GM12878 (cell line): Measurements from ENCODE around the gene DIAPH3. TPM values are rescaled to one million over a fixed set of nuclear protein-coding genes. Genes with fewer than 3 reads are reported as not detected.
A peak's percentile ranks its signal among the peaks of the same experiment; 100 is the strongest.

Source experiments
- ATAC-seq: fragments of 200-7000 bp; cut with Tn5 transposase; 3 replicates; pipeline ENCODE4 v1.9.1; 2020; ENCODE audit warnings: mild to moderate bottlenecking, moderate library complexity
- BruUV-seq: library from RNA; stranded (reverse); fragments of 400-500 nt; replicated peaks from 2 replicates; lab custom pipeline; 2021; lab: Mats Ljungman, UMichigan
- CTCF ChIA-PET: fragments of 300-600 bp; sonication (Branson Sonifier 250); formaldehyde crosslinking; extraction: SDS; loops from one replicate; lab custom pipeline; 2021; ENCODE audit warnings: inconsistent platforms; lab: Yijun Ruan, JAX
- POLR2A ChIA-PET: fragments of 350-600 bp; formaldehyde crosslinking; extraction: SDS; loops from one replicate; lab custom pipeline; 2021; ENCODE audit warnings: inconsistent platforms; lab: Charles Lee
- RAD21 ChIA-PET: fragments of 300-600 bp; sonication (Branson Sonifier 250); formaldehyde crosslinking; loops from one replicate; lab custom pipeline; 2023; ENCODE audit warnings: antibody characterized with exemption; ENCODE audit not compliant: unreplicated experiment; lab: Charles Lee
- SMC1A ChIA-PET: fragments of 300-600 bp; sonication (Branson Sonifier 250); formaldehyde crosslinking; loops from one replicate; lab custom pipeline; 2023; ENCODE audit not compliant: unreplicated experiment, uncharacterized antibody; lab: Charles Lee
- DNase-seq: peaks from one replicate; pipeline ENCODE4 v3.0.0-alpha.2; 2011; ENCODE audit warnings: low read depth, low spot score
- FAIRE-seq: peaks from 3 replicates; lab custom pipeline; 2011; peaks lifted over from hg19 to GRCh38; lab: Jason Lieb, UNC
- H2AFZ ChIP-seq: 2 replicates; pipeline ENCODE4 v1.6.0; 2011; ENCODE audit warnings: low read depth, low read length, control low read depth; ENCODE audit not compliant: control insufficient read depth
- H3K27ac ChIP-seq: 2 replicates; pipeline ENCODE4 v1.5.1; 2011; ENCODE audit warnings: control low read depth; ENCODE audit not compliant: control insufficient read depth, insufficient read depth
- H3K27me3 ChIP-seq, 2 experiments: replicated peaks in 1 of 2; 2 replicates each; pipeline versions ENCODE4 v1.6.0 to v1.6.1; 2011; ENCODE audit warnings: low read length in 1 of 2; ENCODE audit not compliant: control insufficient read depth in 2 of 2, insufficient read depth in 2 of 2
- H3K36me3 ChIP-seq, 2 experiments: 2 replicates each; pipeline ENCODE4 v1.5.1; 2011; ENCODE audit warnings: low read length in 1 of 2; ENCODE audit not compliant: control insufficient read depth in 2 of 2, insufficient read depth in 2 of 2
- H3K4me1 ChIP-seq: 2 replicates; pipeline ENCODE4 v1.6.1; 2011; ENCODE audit warnings: mild to moderate bottlenecking, low read length, moderate library complexity, mixed read lengths; ENCODE audit not compliant: control insufficient read depth, insufficient read depth
- H3K4me2 ChIP-seq: 2 replicates; pipeline ENCODE4 v1.6.0; 2011; ENCODE audit warnings: control low read depth; ENCODE audit not compliant: control insufficient read depth, insufficient read depth
- H3K4me3 ChIP-seq: fragments of 200-600 bp; sonication (generic); 2 replicates; pipeline ENCODE4 v1.5.1; 2016
- H3K79me2 ChIP-seq: 2 replicates; pipeline ENCODE4 v1.6.0; 2011; ENCODE audit warnings: low read length; ENCODE audit not compliant: control insufficient read depth, insufficient read depth
- H3K9ac ChIP-seq: 2 replicates; pipeline ENCODE4 v1.8.0; 2011; ENCODE audit warnings: low read length, control low read depth, mixed read lengths; ENCODE audit not compliant: control insufficient read depth, insufficient read depth
- H3K9me3 ChIP-seq: replicated peaks from 3 replicates; pipeline ENCODE4 v1.5.1; 2011; ENCODE audit warnings: mild to moderate bottlenecking, low read length; ENCODE audit not compliant: control insufficient read depth, insufficient read depth
- H4K20me1 ChIP-seq: 2 replicates; pipeline ENCODE4 v1.6.0; 2011; ENCODE audit not compliant: control insufficient read depth, insufficient read depth
- ATF7 ChIP-seq: fragments of 450-650 bp; IDR thresholded peaks from 2 replicates; pipeline ENCODE4 v1.6.1; 2016; ENCODE audit warnings: low read depth, mild to moderate bottlenecking
- BCL11A ChIP-seq: IDR thresholded peaks from 2 replicates; pipeline ENCODE4 v1.6.1; 2011; ENCODE audit warnings: low read depth, low read length
- CHD2 ChIP-seq: IDR thresholded peaks from 2 replicates; pipeline ENCODE4 v1.6.1; 2011; ENCODE audit warnings: low read depth, low read length, improper control_type of control experiment, borderline replicate concordance
- E2F8 ChIP-seq: fragments of 450-650 bp; IDR thresholded peaks from 2 replicates; pipeline ENCODE4 v1.6.1; 2018; ENCODE audit warnings: mild to moderate bottlenecking, low read depth, moderate library complexity; ENCODE audit not compliant: partially characterized antibody
- GABPA ChIP-seq: IDR thresholded peaks from 2 replicates; pipeline ENCODE4 v1.6.1; 2014; ENCODE audit warnings: antibody characterized with exemption, low read depth, mild to moderate bottlenecking, inconsistent platforms
- GATAD2B ChIP-seq: fragments of 450-650 bp; conservative IDR thresholded peaks from 2 replicates; pipeline ENCODE4 v1.6.1; 2017; ENCODE audit warnings: low read depth, mild to moderate bottlenecking, moderate library complexity
- JUNB ChIP-seq: IDR thresholded peaks from 2 replicates; pipeline ENCODE4 v1.6.1; 2016; ENCODE audit warnings: antibody characterized with exemption, mild to moderate bottlenecking
- NFIC ChIP-seq: IDR thresholded peaks from 2 replicates; pipeline ENCODE4 v1.6.1; 2012; ENCODE audit warnings: low read depth, mild to moderate bottlenecking, inconsistent platforms, low read length, moderate library complexity
- NR2C1 ChIP-seq: fragments of 450-650 bp; IDR thresholded peaks from 2 replicates; pipeline ENCODE4 v1.6.1; 2017; ENCODE audit warnings: antibody characterized with exemption, mild to moderate bottlenecking, moderate library complexity
- RB1 ChIP-seq: fragments of 450-650 bp; formaldehyde crosslinking; IDR thresholded peaks from 2 replicates; pipeline ENCODE4 v1.6.1; 2017; ENCODE audit warnings: mild to moderate bottlenecking, borderline replicate concordance
- RCOR1 ChIP-seq: conservative IDR thresholded peaks from 2 replicates; pipeline ENCODE4 v1.6.1; 2012; ENCODE audit warnings: low read depth, low read length, improper control_type of control experiment
- SREBF2 ChIP-seq: IDR thresholded peaks from 2 replicates; pipeline ENCODE4 v1.6.1; 2012; ENCODE audit warnings: mild to moderate bottlenecking, low read length
- TBL1XR1 ChIP-seq: IDR thresholded peaks from 2 replicates; pipeline ENCODE4 v1.6.1; 2012; ENCODE audit warnings: low read depth, low read length, improper control_type of control experiment
- WGBS: methylation state at CpG from one replicate; pipeline ENCODE4 v1.1.6; 2016; ENCODE audit warnings: low lambda C conversion rate; ENCODE audit not compliant: insufficient replicate concordance, insufficient coverage; ENCODE audit errors: missing lambda C conversion rate; 5-methylcytosine and 5-hydroxymethylcytosine counted together
- in situ Hi-C: fragments of 300-500 bp; cut with MboI; formaldehyde crosslinking; loops from 9 replicates; pipeline ENCODE4 v1.14.3; 2018; ENCODE audit warnings: mixed read lengths
- intact Hi-C: fragments of 100-400 bp; cut with micrococcal nuclease; formaldehyde crosslinking; loops from one replicate; pipeline ENCODE4 v1.14.2; 2022; ENCODE audit not compliant: unreplicated experiment
- polyA plus RNA-seq, 11 experiments: library from polyadenylated mRNA; depleted of rRNA in 4 of 11; unstranded in 6 of 11; stranded (reverse) in 5 of 11; fragments of >200 nt; fragmentation: Nextera tagmentation in 4 of 11; fragmentation: Illumina TruSeq in 1 of 11; extraction: Ambion mirVana in 4 of 11; extraction: Trizol in 1 of 11; gene quantifications; 1 replicate in 1 of 11; 2 replicates in 10 of 11; pipeline versions ENCODE4 v1.2.1 to v1.2.3, GENCODE V29; 2011 to 2016; ENCODE audit warnings: inconsistent platforms in 2 of 11, missing spikeins in 2 of 11, low read depth in 1 of 11
- total RNA-seq, 4 experiments: library from RNA; depleted of rRNA in 3 of 4; stranded (reverse); fragments of >200 nt in 3 of 4; fragmentation: Illumina TruSeq in 1 of 4; extraction: Trizol in 1 of 4; gene quantifications; 2 replicates each; pipeline versions ENCODE4 v1.2.1 to v1.2.3, GENCODE V29; 2013 to 2021

Gene DIAPH3
- total and polyA plus RNA-seq, 10 of the 15 experiments (the other 5 are each of a cell fraction or from before 2014, with no cell fraction given): 10.1 to 25.2 (median 15.4) TPM

GRCh38 chr13:59702269-59702668 is 461.5 kb downstream of the DIAPH3 start:
- POLR2A ChIA-PET: interaction anchor here (1.4 kb wide), 1 partner anchor 33 kb away, joined by 3 read pairs; no protein-coding TSS in a partner anchor
- no peak overlapping the region for H3K9ac ChIP-seq
- no peak overlapping the region for H3K27ac ChIP-seq
- H3K27me3 ChIP-seq: no peaks in the 10 kb centered on the region
- ATAC-seq: no peak
- no peaks in the 10 kb centered on the region for H3K36me3 ChIP-seq
- 98% methylated on average over 3 of the region's 3 CpGs for WGBS
- no peak for TF ChIP-seq GATAD2B
- TF ChIP-seq GABPA: no peak
- no peak for TF ChIP-seq E2F8
- no peak for TF ChIP-seq RB1
- TF ChIP-seq NR2C1: no peak
- no peak for TF ChIP-seq JUNB
- TF ChIP-seq NFIC: no peak
- TF ChIP-seq TBL1XR1: no peak
- no peak for TF ChIP-seq RCOR1
- no peak for TF ChIP-seq CHD2
- TF ChIP-seq BCL11A: no peak
- no peak for TF ChIP-seq SREBF2
- TF ChIP-seq ATF7: no peak
- H3K4me1 ChIP-seq: peaks cover 7% of the 10 kb centered on the region; the same call in 1 of the 2 replicates
- FAIRE-seq: peak; percentile 7
- no peak overlapping the region for H3K4me3 ChIP-seq
- RAD21 ChIA-PET: interaction anchor here (1.0 kb wide), 1 partner anchor 11 kb away, joined by 3 read pairs; no protein-coding TSS in a partner anchor
- H3K4me2 ChIP-seq: no peak overlapping the region
- in situ Hi-C loops: no loop called here
- no peaks in the 10 kb centered on the region for H3K9me3 ChIP-seq
- H4K20me1 ChIP-seq: no peaks in the 10 kb centered on the region
- DNase-seq: no peak
- no peak overlapping the region for H2AFZ ChIP-seq
- SMC1A ChIA-PET: interaction anchor here (0.6 to 1.2 kb wide), 4 partner anchors 30 to 587 kb away, joined by 3 read pairs; no protein-coding TSS in a partner anchor
- no peaks in the 10 kb centered on the region for H3K79me2 ChIP-seq
- intact Hi-C loops: no loop called here
- no TSS peak for BruUV-seq
- CTCF ChIA-PET: interaction anchor here (0.6 to 1.4 kb wide), 4 partner anchors 18 to 101 kb away, joined by 3 to 4 read pairs (median 3); no protein-coding TSS in a partner anchor
